Liver (tissue), 9 donors: ENCODE measurements around the gene KCTD12. TPM values are rescaled to one million over a fixed set of nuclear protein-coding genes. Genes with fewer than 3 reads are reported as not detected.

Experiments used
- DNase-seq: peaks from one replicate; pipeline ENCODE4 v3.0.0-alpha.2; 2017; ENCODE audit warnings: low spot score
- H3K27ac ChIP-seq, 2 donors: one replicate each; pipeline ENCODE4 v1.7.0; 2013; ENCODE audit warnings: inconsistent platforms in 2 of 2, low read length in 2 of 2, control low read depth in 1 of 2, low read depth in 1 of 2, mild to moderate bottlenecking in 1 of 2
- H3K27me3 ChIP-seq, 4 donors: one replicate each; pipeline versions ENCODE4 v1.6.1 to v1.7.0; 2013; ENCODE audit warnings: low read length in 3 of 4, inconsistent platforms in 1 of 4, mild to moderate bottlenecking in 1 of 4, moderate library complexity in 1 of 4; ENCODE audit not compliant: control insufficient read depth in 4 of 4, insufficient read depth in 4 of 4
- H3K36me3 ChIP-seq, 4 donors: one replicate each; pipeline versions ENCODE4 v1.6.1 to v1.7.0; 2013; ENCODE audit warnings: low read length in 3 of 4, mild to moderate bottlenecking in 3 of 4, low read depth in 1 of 4, moderate library complexity in 1 of 4; ENCODE audit not compliant: control insufficient read depth in 4 of 4, insufficient read depth in 3 of 4
- H3K4me1 ChIP-seq, 4 donors: one replicate each; pipeline versions ENCODE4 v1.6.1 to v1.7.0; 2013; ENCODE audit warnings: low read length in 3 of 4, mild to moderate bottlenecking in 3 of 4, moderate library complexity in 1 of 4; ENCODE audit not compliant: control insufficient read depth in 4 of 4, insufficient read depth in 4 of 4
- H3K4me3 ChIP-seq, 3 donors: one replicate each; pipeline versions ENCODE4 v1.6.1 to v1.7.0; 2013; ENCODE audit warnings: low read length in 3 of 3, control low read depth in 1 of 3, low read depth in 1 of 3, mild to moderate bottlenecking in 1 of 3
- H3K9ac ChIP-seq, 2 donors: one replicate each; pipeline ENCODE4 v1.7.0; 2013; ENCODE audit warnings: low read length in 2 of 2, mild to moderate bottlenecking in 2 of 2, moderate library complexity in 2 of 2, control low read depth in 1 of 2, low read depth in 1 of 2
- H3K9me3 ChIP-seq, 4 donors: one replicate each; pipeline versions ENCODE4 v1.6.1 to v1.7.0; 2013; ENCODE audit warnings: low read length in 3 of 4; ENCODE audit not compliant: control insufficient read depth in 4 of 4
- EGR1 ChIP-seq, 2 donors: IDR thresholded peaks; 2 replicates each; pipeline ENCODE4 v1.6.1; 2016 to 2018; ENCODE audit warnings: antibody characterized with exemption in 2 of 2, low read depth in 2 of 2
- FOXA1 ChIP-seq: IDR thresholded peaks from 2 replicates; pipeline ENCODE4 v1.6.1; 2016; ENCODE audit warnings: antibody characterized with exemption
- FOXA2 ChIP-seq: IDR thresholded peaks from 2 replicates; pipeline ENCODE4 v1.6.1; 2016; ENCODE audit warnings: antibody characterized with exemption
- HNF4A ChIP-seq, 2 donors: conservative IDR thresholded peaks; 2 replicates each; pipeline ENCODE4 v1.6.1; 2016; ENCODE audit warnings: antibody characterized with exemption in 2 of 2, mild to moderate bottlenecking in 2 of 2
- HNF4G ChIP-seq: IDR thresholded peaks from 2 replicates; pipeline ENCODE4 v1.6.1; 2016; ENCODE audit warnings: antibody characterized with exemption
- NR2F2 ChIP-seq: IDR thresholded peaks from 2 replicates; pipeline ENCODE4 v1.6.1; 2016; ENCODE audit warnings: antibody characterized with exemption
- WGBS: extraction: QIAGEN DNeasy Blood & Tissue Kit; methylation state at CpG from one replicate; pipeline ENCODE4 v1.1.7; 2013; 5-methylcytosine and 5-hydroxymethylcytosine counted together
- polyA plus RNA-seq, 2 donors: library from polyadenylated mRNA; stranded (reverse) in 1 of 2; unstranded in 1 of 2; fragments of 200-250 nt in 1 of 2; fragments of >200 nt in 1 of 2; fragmentation: Nextera tagmentation in 1 of 2; extraction: Ambion mirVana in 1 of 2; gene quantifications; one replicate each; pipeline versions ENCODE4 v1.2.1 to v1.2.3, GENCODE V29; 2013 to 2015
- total RNA-seq, 2 donors: library from RNA; depleted of rRNA; stranded (reverse); fragments of >200 nt; gene quantifications; one replicate each; pipeline ENCODE4 v1.2.3, GENCODE V29; 2014
- TF ChIP-seq, protein P1 (sequence below): IDR thresholded peaks from 2 replicates; pipeline ENCODE4 v1.6.1; 2016; ENCODE audit warnings: antibody characterized with exemption
- TF ChIP-seq, protein P2 (sequence below): IDR thresholded peaks from 2 replicates; pipeline ENCODE4 v1.6.1; 2016; ENCODE audit warnings: antibody characterized with exemption
- TF ChIP-seq, protein P3 (sequence below): IDR thresholded peaks from 2 replicates; pipeline ENCODE4 v1.6.1; 2016; ENCODE audit warnings: antibody characterized with exemption, mild to moderate bottlenecking
- TF ChIP-seq, protein P4 (sequence below): fragments of 150-350 bp; IDR thresholded peaks from 2 replicates; pipeline ENCODE4 v1.5.1; 2017; ENCODE audit warnings: improper control_type of control experiment, low read depth, low read length; ENCODE audit not compliant: missing input control
- TF ChIP-seq, protein P5 (sequence below): IDR thresholded peaks from 2 replicates; pipeline ENCODE4 v1.6.1; 2016; ENCODE audit warnings: antibody characterized with exemption
- donor health status: healthy.
- donor health status: healthy.
- donor health status: healthy.
- donor health status: healthy.
- donor health status: healthy.

KCTD12 gene
- total and polyA plus RNA-seq, 4 donors = 1.5 to 14.8 (median 6.6) TPM

DNA sequence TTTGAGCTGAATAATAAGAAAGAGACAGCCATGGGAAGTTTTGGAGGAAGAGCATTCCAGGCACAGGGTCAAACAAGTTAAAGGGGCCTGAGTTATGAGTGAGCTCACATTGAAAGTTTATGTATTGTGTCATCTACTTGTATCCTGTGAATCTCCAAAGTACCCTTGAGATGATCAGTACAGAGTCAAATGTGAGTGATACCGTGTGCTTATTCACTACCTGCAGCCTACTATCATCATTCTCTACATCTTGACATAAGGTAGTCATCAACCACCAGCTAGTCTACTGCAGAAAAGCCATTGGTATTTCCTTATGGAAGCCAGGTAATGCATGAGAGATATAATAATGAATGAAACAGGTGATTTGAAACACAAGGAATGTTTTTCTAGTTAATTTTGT, 3.0 kb upstream of the KCTD12 start:
- Histone ChIP-seq H3K9ac (no peak overlapping the region), H3K4me1 (peaks cover 9 to 22% (median 15%) of the 10 kb centered on the region in 4 donors), H3K27me3 (peaks cover 0 to 8% (median 3%) of the 10 kb centered on the region in 4 donors), H3K9me3 (no peaks in the 10 kb centered on the region), H3K36me3 (no peaks in the 10 kb centered on the region), H3K4me3 (no peak overlapping the region), H3K27ac (no peak overlapping the region)
- WGBS = 90% methylated on average over 1 of the region's 1 CpG
- DNase-seq = no peak
- TF ChIP-seq, protein P1, sequence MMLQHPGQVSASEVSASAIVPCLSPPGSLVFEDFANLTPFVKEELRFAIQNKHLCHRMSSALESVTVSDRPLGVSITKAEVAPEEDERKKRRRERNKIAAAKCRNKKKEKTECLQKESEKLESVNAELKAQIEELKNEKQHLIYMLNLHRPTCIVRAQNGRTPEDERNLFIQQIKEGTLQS = no peak
- TF ChIP-seq, protein P2, sequence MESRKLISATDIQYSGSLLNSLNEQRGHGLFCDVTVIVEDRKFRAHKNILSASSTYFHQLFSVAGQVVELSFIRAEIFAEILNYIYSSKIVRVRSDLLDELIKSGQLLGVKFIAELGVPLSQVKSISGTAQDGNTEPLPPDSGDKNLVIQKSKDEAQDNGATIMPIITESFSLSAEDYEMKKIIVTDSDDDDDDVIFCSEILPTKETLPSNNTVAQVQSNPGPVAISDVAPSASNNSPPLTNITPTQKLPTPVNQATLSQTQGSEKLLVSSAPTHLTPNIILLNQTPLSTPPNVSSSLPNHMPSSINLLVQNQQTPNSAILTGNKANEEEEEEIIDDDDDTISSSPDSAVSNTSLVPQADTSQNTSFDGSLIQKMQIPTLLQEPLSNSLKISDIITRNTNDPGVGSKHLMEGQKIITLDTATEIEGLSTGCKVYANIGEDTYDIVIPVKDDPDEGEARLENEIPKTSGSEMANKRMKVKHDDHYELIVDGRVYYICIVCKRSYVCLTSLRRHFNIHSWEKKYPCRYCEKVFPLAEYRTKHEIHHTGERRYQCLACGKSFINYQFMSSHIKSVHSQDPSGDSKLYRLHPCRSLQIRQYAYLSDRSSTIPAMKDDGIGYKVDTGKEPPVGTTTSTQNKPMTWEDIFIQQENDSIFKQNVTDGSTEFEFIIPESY = no peak
- no peak for TF ChIP-seq FOXA1
- TF ChIP-seq HNF4G = no peak
- TF ChIP-seq, protein P3, sequence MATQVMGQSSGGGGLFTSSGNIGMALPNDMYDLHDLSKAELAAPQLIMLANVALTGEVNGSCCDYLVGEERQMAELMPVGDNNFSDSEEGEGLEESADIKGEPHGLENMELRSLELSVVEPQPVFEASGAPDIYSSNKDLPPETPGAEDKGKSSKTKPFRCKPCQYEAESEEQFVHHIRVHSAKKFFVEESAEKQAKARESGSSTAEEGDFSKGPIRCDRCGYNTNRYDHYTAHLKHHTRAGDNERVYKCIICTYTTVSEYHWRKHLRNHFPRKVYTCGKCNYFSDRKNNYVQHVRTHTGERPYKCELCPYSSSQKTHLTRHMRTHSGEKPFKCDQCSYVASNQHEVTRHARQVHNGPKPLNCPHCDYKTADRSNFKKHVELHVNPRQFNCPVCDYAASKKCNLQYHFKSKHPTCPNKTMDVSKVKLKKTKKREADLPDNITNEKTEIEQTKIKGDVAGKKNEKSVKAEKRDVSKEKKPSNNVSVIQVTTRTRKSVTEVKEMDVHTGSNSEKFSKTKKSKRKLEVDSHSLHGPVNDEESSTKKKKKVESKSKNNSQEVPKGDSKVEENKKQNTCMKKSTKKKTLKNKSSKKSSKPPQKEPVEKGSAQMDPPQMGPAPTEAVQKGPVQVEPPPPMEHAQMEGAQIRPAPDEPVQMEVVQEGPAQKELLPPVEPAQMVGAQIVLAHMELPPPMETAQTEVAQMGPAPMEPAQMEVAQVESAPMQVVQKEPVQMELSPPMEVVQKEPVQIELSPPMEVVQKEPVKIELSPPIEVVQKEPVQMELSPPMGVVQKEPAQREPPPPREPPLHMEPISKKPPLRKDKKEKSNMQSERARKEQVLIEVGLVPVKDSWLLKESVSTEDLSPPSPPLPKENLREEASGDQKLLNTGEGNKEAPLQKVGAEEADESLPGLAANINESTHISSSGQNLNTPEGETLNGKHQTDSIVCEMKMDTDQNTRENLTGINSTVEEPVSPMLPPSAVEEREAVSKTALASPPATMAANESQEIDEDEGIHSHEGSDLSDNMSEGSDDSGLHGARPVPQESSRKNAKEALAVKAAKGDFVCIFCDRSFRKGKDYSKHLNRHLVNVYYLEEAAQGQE = no peak
- TF ChIP-seq EGR1 (IDR thresholded peaks at IDR 0.05; ENCODE audit: low read depth in 2 of 2) = no peak
- TF ChIP-seq NR2F2 = no peak
- TF ChIP-seq, protein P4, sequence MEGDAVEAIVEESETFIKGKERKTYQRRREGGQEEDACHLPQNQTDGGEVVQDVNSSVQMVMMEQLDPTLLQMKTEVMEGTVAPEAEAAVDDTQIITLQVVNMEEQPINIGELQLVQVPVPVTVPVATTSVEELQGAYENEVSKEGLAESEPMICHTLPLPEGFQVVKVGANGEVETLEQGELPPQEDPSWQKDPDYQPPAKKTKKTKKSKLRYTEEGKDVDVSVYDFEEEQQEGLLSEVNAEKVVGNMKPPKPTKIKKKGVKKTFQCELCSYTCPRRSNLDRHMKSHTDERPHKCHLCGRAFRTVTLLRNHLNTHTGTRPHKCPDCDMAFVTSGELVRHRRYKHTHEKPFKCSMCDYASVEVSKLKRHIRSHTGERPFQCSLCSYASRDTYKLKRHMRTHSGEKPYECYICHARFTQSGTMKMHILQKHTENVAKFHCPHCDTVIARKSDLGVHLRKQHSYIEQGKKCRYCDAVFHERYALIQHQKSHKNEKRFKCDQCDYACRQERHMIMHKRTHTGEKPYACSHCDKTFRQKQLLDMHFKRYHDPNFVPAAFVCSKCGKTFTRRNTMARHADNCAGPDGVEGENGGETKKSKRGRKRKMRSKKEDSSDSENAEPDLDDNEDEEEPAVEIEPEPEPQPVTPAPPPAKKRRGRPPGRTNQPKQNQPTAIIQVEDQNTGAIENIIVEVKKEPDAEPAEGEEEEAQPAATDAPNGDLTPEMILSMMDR = no peak
- TF ChIP-seq, protein P5, sequence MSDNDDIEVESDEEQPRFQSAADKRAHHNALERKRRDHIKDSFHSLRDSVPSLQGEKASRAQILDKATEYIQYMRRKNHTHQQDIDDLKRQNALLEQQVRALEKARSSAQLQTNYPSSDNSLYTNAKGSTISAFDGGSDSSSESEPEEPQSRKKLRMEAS = no peak
- no peak for TF ChIP-seq FOXA2

DNA sequence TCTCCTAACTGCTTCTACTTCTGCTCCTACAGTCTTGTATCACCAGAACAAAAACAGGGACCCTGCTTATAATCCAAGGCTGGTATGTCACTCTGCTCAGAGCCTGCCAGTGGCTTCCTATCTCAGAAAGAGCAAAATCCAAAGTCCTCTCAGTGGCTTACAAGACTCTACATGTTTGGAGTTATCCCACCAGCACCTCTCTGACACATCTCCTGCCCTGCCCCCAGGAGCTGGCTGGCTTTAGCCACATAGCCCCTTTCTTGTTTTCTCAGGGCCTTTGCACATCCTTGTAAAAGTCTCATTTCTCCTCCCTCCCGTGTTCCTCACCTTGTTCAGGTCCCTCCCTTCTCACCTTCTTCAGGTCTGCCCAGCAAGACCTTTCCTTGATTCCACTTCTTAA, 2.2 kb upstream of the KCTD12 start:
- H3K9ac ChIP-seq = no peak overlapping the region
- no peak for DNase-seq
- no peaks in the 10 kb centered on the region for H3K36me3 ChIP-seq
- H3K4me3 ChIP-seq = no peak overlapping the region
- TF ChIP-seq, protein P3 = no peak
- TF ChIP-seq NR2F2 (no peak), FOXA2 (no peak), HNF4G (no peak), HNF4A (conservative IDR thresholded peaks at IDR 0.05) (no peak)
- TF ChIP-seq, protein P2 = no peak
- TF ChIP-seq, protein P1 = no peak
- peaks cover 9 to 22% (median 15%) of the 10 kb centered on the region in 4 donors for H3K4me1 ChIP-seq
- H3K9me3 ChIP-seq = no peaks in the 10 kb centered on the region
- H3K27me3 ChIP-seq = peaks cover 0 to 8% (median 5%) of the 10 kb centered on the region in 4 donors
- WGBS = 45% methylated on average over 1 of the region's 1 CpG
- H3K27ac ChIP-seq = no peak overlapping the region
